Measurements from ENCODE around the gene IQGAP2. TPM values are rescaled to one million over a fixed set of nuclear protein-coding genes. Genes with fewer than 3 reads are reported as not detected.
A peak's percentile ranks its signal among the peaks of the same experiment; 100 is the strongest.

The IQGAP2 gene
- total and polyA plus RNA-seq, 9 of the 15 experiments (the other 6 are each of a cell fraction or from before 2014, with no cell fraction given) = 8.7 to 23.2 (median 17.4) TPM

GRCh38 chr5:76529464-76530344 lies 126.6 kb downstream of the IQGAP2 start:
- POLR2A ChIA-PET = no interaction called here
- TF ChIP-seq STAT6 (CRISPR knock-in tag; IDR thresholded peaks at IDR 0.05) (no peak), SMAD3 (CRISPR knock-in tag; conservative IDR thresholded peaks at IDR 0.05) (no peak), MAZ (CRISPR knock-in tag; conservative IDR thresholded peaks at IDR 0.05 in 1 of 2, IDR thresholded peaks at IDR 0.05 in 1 of 2) (no peak), PTBP1 (IDR thresholded peaks at IDR 0.05; ENCODE audit: low read depth, low read length) (no peak), NFIX (CRISPR knock-in tag; IDR thresholded peaks at IDR 0.05; ENCODE audit: low read depth) (no peak), ZNF146 (CRISPR knock-in tag; IDR thresholded peaks at IDR 0.05; ENCODE audit: unreplicated experiment) (no peak), ZNF707 (CRISPR knock-in tag; conservative IDR thresholded peaks at IDR 0.05) (no peak), ZZZ3 (IDR thresholded peaks at IDR 0.05) (no peak), ZNF395 (CRISPR knock-in tag; IDR thresholded peaks at IDR 0.05) (no peak), CBFA2T2 (conservative IDR thresholded peaks at IDR 0.05) (peak; percentile 55; the same call in 1 of the 2 replicates)

More at GRCh38 chr5:76529464-76530344, 126.6 kb downstream of the IQGAP2 start:
- no peaks in the 10 kb centered on the region for H3K9me3 ChIP-seq (replicated peaks; ENCODE audit: control insufficient read depth, insufficient read depth, low read depth, low read length)
- H2AFZ ChIP-seq (ENCODE audit: low read depth, low read length) = no peak overlapping the region
- H3K36me3 ChIP-seq (ENCODE audit: control insufficient read depth, insufficient read depth, low read length) = no peaks in the 10 kb centered on the region
- no peak for FAIRE-seq
- no TSS peak for BruUV-seq (replicated peaks)
- no peaks in the 10 kb centered on the region for H3K27me3 ChIP-seq (ENCODE audit: control insufficient read depth in 2 of 2, insufficient read depth in 2 of 2, low read length in 2 of 2)
- no peaks in the 10 kb centered on the region for H4K20me1 ChIP-seq (replicated peaks; ENCODE audit: control insufficient read depth, insufficient read depth, low read length)
- intact Hi-C loops (cut with micrococcal nuclease) (no loop called here), in situ Hi-C loops (cut with MboI) (no loop called here)
- H3K9me1 ChIP-seq (ENCODE audit: control insufficient read depth, insufficient read depth, low read length) = no peaks in the 10 kb centered on the region
- CTCF ChIA-PET (ENCODE audit: low intra/inter-chr PET ratio) = no interaction called here
- no peak overlapping the region for H3K4me2 ChIP-seq (ENCODE audit: insufficient read depth, low read length)
- no peak for ATAC-seq
- no peak overlapping the region for H3K9ac ChIP-seq (ENCODE audit: insufficient read depth in 1 of 2, low read depth in 2 of 2, low read length in 2 of 2)
- H3K79me2 ChIP-seq (ENCODE audit: control insufficient read depth, insufficient read depth, low read length) = no peaks in the 10 kb centered on the region
- no peak overlapping the region for H3K27ac ChIP-seq (ENCODE audit: extremely low read depth, low read depth, low read length)
- peaks cover 4 to 31% of the 10 kb centered on the region in 2 experiments; a peak in 3 of 5 replicates for H3K4me1 ChIP-seq (replicated peaks in 1 of 2; ENCODE audit: control insufficient read depth in 2 of 2, insufficient read depth in 2 of 2, low read length in 2 of 2)
- H3K4me3 ChIP-seq = no peak overlapping the region
- peak in 1 of 4 experiments; percentile 19 for DNase-seq (ENCODE audit: extremely low read depth in 1 of 4, low spot score in 3 of 4)
- 79% methylated on average over 10 of the region's 10 CpGs for WGBS (ENCODE audit: insufficient coverage, low coverage, missing lambda C conversion rate)
